A673 (cell line): ENCODE results near the gene FCHSD2.
"Not testable (repeated sequence)": the region's sequence is repeated elsewhere in the genome, so short reads cannot be mapped to it uniquely, and the experiment has no call there.

Source experiments
- CTCF ChIP-seq: fragments of 300-800, 200-600 bp; sonication (generic); conservative IDR thresholded peaks from 2 replicates; pipeline ENCODE4 v1.5.1; 2017; ENCODE audit warnings: low read depth, mild to moderate bottlenecking, antibody characterized with exemption, low read length, moderate library complexity, mixed read lengths
- EZH2 ChIP-seq: fragments of 200-600 bp; sonication (generic); IDR thresholded peaks from 2 replicates; pipeline ENCODE4 v1.6.1; 2017; ENCODE audit warnings: borderline replicate concordance, low read depth, mild to moderate bottlenecking, mixed read lengths, antibody characterized with exemption, low read length; ENCODE audit not compliant: poor library complexity, severe bottlenecking

- TF ChIP-seq CTCF, EZH2: not testable (repeated sequence)
Measured at GRCh38 chr11:73027840-73028239, 114.3 kb downstream of the FCHSD2 start.
